Activated CD4-positive, alpha-beta T cell treated with anti-CD3 and anti-CD28 coated beads for 36 hours (primary cell): ENCODE measurements around the gene MMAA. TPM values are rescaled to one million over a fixed set of nuclear protein-coding genes. Genes with fewer than 3 reads are reported as not detected.
"Not testable (repeated sequence)": the region's sequence is repeated elsewhere in the genome, so short reads cannot be mapped to it uniquely, and the experiment has no call there.

Source experiments
- ATAC-seq: fragments of 200-7000 bp; cut with Tn5 transposase; one replicate; pipeline ENCODE4 v1.10.0; 2021; ENCODE audit warnings: mild to moderate bottlenecking, moderate library complexity
- CTCF ChIA-PET: fragments of 350-600 bp; sonication (Branson Sonifier 250); formaldehyde crosslinking; loops from one replicate; lab custom pipeline; 2021; ENCODE audit warnings: antibody characterized with exemption; lab: Charles Lee
- POLR2A ChIA-PET: fragments of 350-600 bp; sonication (Branson Sonifier 250); formaldehyde crosslinking; loops from one replicate; lab custom pipeline; 2021; ENCODE audit warnings: antibody characterized with exemption, inconsistent platforms; lab: Charles Lee
- DNase-seq: peaks from one replicate; pipeline ENCODE4 v3.0.0-alpha.2; 2020
- H3K27ac Mint-ChIP-seq: one replicate; pipeline ENCODE4 v1.8.0; 2021; ENCODE audit warnings: mixed read lengths
- H3K27me3 Mint-ChIP-seq: one replicate; pipeline ENCODE4 v1.8.0; 2021; ENCODE audit warnings: mixed read lengths
- H3K36me3 Mint-ChIP-seq: one replicate; pipeline ENCODE4 v1.8.0; 2021; ENCODE audit warnings: low read depth, mixed read lengths
- H3K4me1 Mint-ChIP-seq: one replicate; pipeline ENCODE4 v1.8.0; 2021; ENCODE audit warnings: mixed read lengths
- H3K4me3 Mint-ChIP-seq: one replicate; pipeline ENCODE4 v1.8.0; 2021; ENCODE audit warnings: mild to moderate bottlenecking, moderate library complexity, mixed read lengths
- H3K9me3 Mint-ChIP-seq: one replicate; pipeline ENCODE4 v1.8.0; 2021; ENCODE audit warnings: low read depth, mixed read lengths
- intact Hi-C, 2 experiments: fragments of 100-400 bp; cut with DNase I in 1 of 2; cut with micrococcal nuclease in 1 of 2; formaldehyde crosslinking; loops; one replicate each; pipeline versions ENCODE4 v1.14.2 to v1.15.1; 2022 to 2024; cut with DNase I, micrococcal nuclease
- total RNA-seq, 2 experiments: library from RNA; stranded (reverse); gene quantifications; one replicate each; pipeline ENCODE4 v1.2.3, GENCODE V29; 2021

Gene MMAA
- total RNA-seq, 2 experiments from 2014 or later, result 19.2 to 20.8 TPM

DNA sequence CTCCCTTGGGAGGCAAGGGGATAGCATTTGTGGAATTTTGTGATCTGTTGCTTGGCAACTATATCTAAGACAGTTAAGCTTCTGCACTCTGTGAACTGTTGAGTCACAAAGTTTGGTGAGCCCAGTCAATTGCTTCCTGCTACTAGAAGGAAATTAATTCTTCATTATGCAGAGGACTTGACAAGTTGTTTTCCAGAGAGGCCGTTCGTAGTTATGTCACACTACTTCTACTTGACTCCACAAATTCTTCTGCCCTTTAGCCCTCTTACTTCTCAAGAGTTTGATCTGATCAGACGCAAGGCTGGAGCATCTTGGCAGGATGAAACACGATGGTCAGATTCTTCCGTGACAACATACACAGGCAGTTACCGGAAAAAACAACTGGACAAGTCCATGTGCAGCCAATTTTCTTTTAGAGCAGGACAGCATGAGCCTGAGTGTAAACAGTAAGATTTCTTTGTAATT is 60.8 kb downstream of the MMAA start, which contains the start of gene C4orf51:
C4orf51 (plus strand) TSS at position 156 of the 465 bp plus-strand sequence; CDS start at position 214, 58 bp downstream.
- intact Hi-C loops, result no loop called here
- Mint-ChIP-seq H3K27me3 (peaks cover 10% of the 10 kb centered on the region), H3K4me3 (no peak within 1 kb of the TSS), H3K4me1 (no peaks in the 10 kb centered on the region), H3K36me3 (no peaks in the 10 kb centered on the region), H3K9me3 (peaks cover 2% of the 10 kb centered on the region), H3K27ac (no peak within 1 kb of the TSS)
- ATAC-seq (no peak), DNase-seq (no peak)
- ChIA-PET CTCF (no interaction called here), POLR2A (no interaction called here)

GRCh38 chr4:145680902-145681301 is 61.7 kb downstream of the MMAA start:
- ChIA-PET CTCF (interaction anchor here (0.7 to 0.8 kb wide), 2 partner anchors 202 to 271 kb away, joined by 3 to 4 read pairs; no protein-coding TSS in a partner anchor), POLR2A (no interaction called here)
- peaks cover 2% of the 10 kb centered on the region for H3K9me3 Mint-ChIP-seq
- ATAC-seq, result no peak
- peaks cover 14% of the 10 kb centered on the region for H3K27me3 Mint-ChIP-seq
- no peak for DNase-seq
- H3K27ac Mint-ChIP-seq, result no peak overlapping the region
- no peaks in the 10 kb centered on the region for H3K36me3 Mint-ChIP-seq
- intact Hi-C loops, result no loop called here
- no peaks in the 10 kb centered on the region for H3K4me1 Mint-ChIP-seq
- no peak overlapping the region for H3K4me3 Mint-ChIP-seq

GRCh38 chr4:145681518-145681917 is 62.3 kb downstream of the MMAA start:
- ChIA-PET POLR2A (no interaction called here), CTCF (interaction anchor here (0.7 kb wide), 1 partner anchor 201 kb away, joined by 4 read pairs; no protein-coding TSS in a partner anchor)
- no peaks in the 10 kb centered on the region for H3K36me3 Mint-ChIP-seq
- peaks cover 14% of the 10 kb centered on the region for H3K27me3 Mint-ChIP-seq
- no peak overlapping the region for H3K4me3 Mint-ChIP-seq
- ATAC-seq, result no peak
- peaks cover 2% of the 10 kb centered on the region for H3K9me3 Mint-ChIP-seq
- DNase-seq, result no peak
- no peaks in the 10 kb centered on the region for H3K4me1 Mint-ChIP-seq
- intact Hi-C loops, result no loop called here
- H3K27ac Mint-ChIP-seq, result no peak overlapping the region

GRCh38 chr4:145681956-145682355 is 62.8 kb downstream of the MMAA start:
- POLR2A ChIA-PET, result no interaction called here
- no peak for DNase-seq
- no peak for ATAC-seq

DNA sequence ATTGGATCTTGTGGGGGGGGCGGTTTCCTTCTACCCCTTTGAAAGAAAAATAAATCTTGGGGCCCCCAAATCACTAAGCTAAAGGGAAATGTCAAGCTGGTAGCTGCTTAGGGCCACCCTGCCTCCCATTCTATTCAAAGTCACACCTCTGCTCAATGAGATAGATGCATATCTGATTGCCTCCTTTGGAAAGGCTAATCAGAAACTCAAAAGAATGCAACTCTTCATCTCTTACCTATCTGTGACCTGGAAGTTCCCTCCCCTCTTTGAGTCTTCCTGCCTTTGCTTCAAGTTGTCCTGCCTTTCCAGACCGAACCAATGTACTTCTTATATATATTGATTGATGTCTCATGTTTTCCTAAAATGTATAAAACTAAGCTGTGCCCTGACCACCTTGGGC is 67.8 kb downstream of the MMAA start:
- CTCF ChIA-PET, result interaction anchor here (0.7 kb wide), 2 partner anchors 174 to 1514 kb away, joined by 3 read pairs; no protein-coding TSS in a partner anchor
- ATAC-seq, result no peak
- POLR2A ChIA-PET, result no interaction called here
- Mint-ChIP-seq H3K36me3 (no peaks in the 10 kb centered on the region), H3K27me3 (peaks cover 9% of the 10 kb centered on the region), H3K27ac (no peak overlapping the region), H3K9me3 (peaks cover 2% of the 10 kb centered on the region), H3K4me3 (no peak overlapping the region), H3K4me1 (no peaks in the 10 kb centered on the region)
- no peak for DNase-seq
- intact Hi-C loops, result no loop called here

More at GRCh38 chr4:145681956-145682355, 62.8 kb downstream of the MMAA start:
- H3K9me3 Mint-ChIP-seq, result peaks cover 2% of the 10 kb centered on the region
- H3K27ac Mint-ChIP-seq, result no peak overlapping the region
- H3K4me3 Mint-ChIP-seq, result no peak overlapping the region
- no peaks in the 10 kb centered on the region for H3K4me1 Mint-ChIP-seq
- CTCF ChIA-PET, result interaction anchor here (0.6 kb wide), 1 partner anchor 68 kb away, joined by 3 read pairs; no protein-coding TSS in a partner anchor
- intact Hi-C loops, result no loop called here
- H3K27me3 Mint-ChIP-seq, result peaks cover 14% of the 10 kb centered on the region
- H3K36me3 Mint-ChIP-seq, result no peaks in the 10 kb centered on the region

- Mint-ChIP-seq H3K9me3 (peaks cover 4% of the 10 kb centered on the region), H3K4me3 (no peak overlapping the region), H3K4me1 (no peaks in the 10 kb centered on the region), H3K27me3 (peaks cover 2% of the 10 kb centered on the region), H3K27ac (no peak overlapping the region), H3K36me3 (no peaks in the 10 kb centered on the region)
- DNase-seq, result no peak
- no peak for ATAC-seq
- ChIA-PET POLR2A (no interaction called here), CTCF (no interaction called here)
- intact Hi-C loops, result no loop called here
These were observed 71.4 kb downstream of the MMAA start for GRCh38 chr4:145690610-145691009.

- H3K27ac Mint-ChIP-seq, CTCF ChIA-PET, H3K4me1 Mint-ChIP-seq, H3K27me3 Mint-ChIP-seq, ATAC-seq, H3K9me3 Mint-ChIP-seq, intact Hi-C loops, POLR2A ChIA-PET, DNase-seq, H3K4me3 Mint-ChIP-seq, H3K36me3 Mint-ChIP-seq: not testable (repeated sequence)
These were observed 72.2 kb downstream of the MMAA start for GRCh38 chr4:145691416-145691815.

- Mint-ChIP-seq H3K27ac (no peak overlapping the region), H3K9me3 (peaks cover 4% of the 10 kb centered on the region), H3K27me3 (no peaks in the 10 kb centered on the region), H3K4me1 (peaks cover 4% of the 10 kb centered on the region), H3K36me3 (no peaks in the 10 kb centered on the region), H3K4me3 (no peak overlapping the region)
- intact Hi-C loops, result no loop called here
- no peak for DNase-seq
- ChIA-PET CTCF (no interaction called here), POLR2A (no interaction called here)
- no peak for ATAC-seq
These were observed 75.7 kb downstream of the MMAA start for GRCh38 chr4:145694929-145695328.

DNA sequence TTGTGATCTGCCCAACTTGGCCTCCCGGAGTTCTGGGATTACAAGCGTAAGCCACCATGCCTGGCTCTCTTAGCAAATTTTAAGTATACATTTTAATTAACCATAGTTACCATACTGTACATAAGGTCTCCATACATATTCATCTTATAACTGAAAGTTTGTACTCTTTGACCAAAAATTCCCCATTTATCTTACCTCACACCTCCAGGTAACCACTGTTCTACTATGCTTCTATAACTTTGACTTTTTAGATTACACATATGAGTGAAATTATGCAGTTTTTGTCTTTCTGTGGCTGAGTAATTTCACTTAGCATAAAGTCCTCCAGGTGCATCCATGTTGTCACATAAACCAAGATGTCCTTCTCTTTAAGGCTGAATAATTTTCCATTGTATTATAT is 78.1 kb downstream of the MMAA start:
- ATAC-seq, result peak; percentile 47
- H3K27ac Mint-ChIP-seq, result no peak overlapping the region

GRCh38 chr4:145698507-145698906 is 79.3 kb downstream of the MMAA start:
- CTCF ChIA-PET, result no interaction called here
- Mint-ChIP-seq H3K4me1 (peaks cover 4% of the 10 kb centered on the region), H3K4me3 (no peak overlapping the region), H3K27me3 (no peaks in the 10 kb centered on the region), H3K36me3 (no peaks in the 10 kb centered on the region), H3K27ac (no peak overlapping the region), H3K9me3 (peaks cover 3% of the 10 kb centered on the region)
- DNase-seq (no peak), ATAC-seq (no peak)
- POLR2A ChIA-PET, result no interaction called here
- intact Hi-C loops, result no loop called here

More for the DNA sequence above, 78.1 kb downstream of the MMAA start:
- Mint-ChIP-seq H3K4me3 (no peak overlapping the region), H3K4me1 (peaks cover 4% of the 10 kb centered on the region), H3K36me3 (no peaks in the 10 kb centered on the region), H3K27me3 (no peaks in the 10 kb centered on the region), H3K9me3 (peaks cover 3% of the 10 kb centered on the region)
- DNase-seq, result no peak
- ChIA-PET CTCF (no interaction called here), POLR2A (no interaction called here)
- intact Hi-C loops, result no loop called here

DNA sequence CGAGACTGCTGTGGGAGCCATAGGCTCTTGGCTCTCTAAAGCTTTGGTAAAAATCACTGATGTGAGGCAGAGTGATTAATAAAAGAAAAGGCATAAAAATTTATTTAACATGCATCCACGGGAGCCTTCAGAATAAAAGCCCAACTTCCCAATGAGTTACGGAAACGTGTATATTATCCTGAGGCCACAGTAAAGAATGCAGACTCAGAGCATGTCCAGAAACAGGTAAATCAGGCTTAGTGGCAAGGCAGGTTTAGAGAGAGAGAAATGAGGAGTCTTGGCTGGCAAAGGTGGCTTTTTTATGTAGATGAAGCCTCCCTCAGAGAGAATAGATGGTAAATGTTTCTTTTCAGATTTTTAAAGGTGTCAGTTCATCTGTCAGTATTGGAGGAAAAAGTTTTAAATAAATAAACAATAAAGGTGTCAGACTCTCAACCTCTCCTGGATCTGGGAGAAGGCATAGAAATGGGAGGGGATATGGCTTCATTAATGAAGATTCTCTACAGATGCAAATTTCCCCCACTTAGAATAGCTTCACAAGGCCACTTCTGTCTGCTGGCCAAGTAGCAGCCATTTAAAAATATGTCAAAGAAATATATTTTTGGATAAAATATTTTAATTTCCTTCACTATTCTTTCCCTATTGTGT is 84.8 kb downstream of the MMAA start:
- CTCF ChIA-PET, result no interaction called here
- ATAC-seq (no peak), DNase-seq (no peak)
- Mint-ChIP-seq H3K27me3 (no peaks in the 10 kb centered on the region), H3K27ac (no peak overlapping the region), H3K9me3 (no peaks in the 10 kb centered on the region), H3K4me1 (peaks cover 2% of the 10 kb centered on the region), H3K4me3 (no peak overlapping the region), H3K36me3 (no peaks in the 10 kb centered on the region)
- POLR2A ChIA-PET, result no interaction called here
- intact Hi-C loops, result no loop called here

- peak overlapping the region; percentile 2 for H3K27ac Mint-ChIP-seq
- no peak overlapping the region for H3K4me3 Mint-ChIP-seq
- intact Hi-C loops, result no loop called here
- no peak for ATAC-seq
- ChIA-PET CTCF (interaction anchor here (1.4 kb wide), 1 partner anchor 11 kb away, joined by 4 read pairs; no protein-coding TSS in a partner anchor), POLR2A (interaction anchor here (0.5 to 1.1 kb wide), 3 partner anchors 89 to 180 kb away, joined by 3 read pairs; no protein-coding TSS in a partner anchor)
- no peaks in the 10 kb centered on the region for H3K27me3 Mint-ChIP-seq
- no peak for DNase-seq
- H3K9me3 Mint-ChIP-seq, result peaks cover 22% of the 10 kb centered on the region
- H3K4me1 Mint-ChIP-seq, result peaks cover 14% of the 10 kb centered on the region
- peaks cover 2% of the 10 kb centered on the region for H3K36me3 Mint-ChIP-seq
These were observed 90.2 kb downstream of the MMAA start for GRCh38 chr4:145709336-145709735.
